ENCODE results near the gene PRKCA.

DNA sequence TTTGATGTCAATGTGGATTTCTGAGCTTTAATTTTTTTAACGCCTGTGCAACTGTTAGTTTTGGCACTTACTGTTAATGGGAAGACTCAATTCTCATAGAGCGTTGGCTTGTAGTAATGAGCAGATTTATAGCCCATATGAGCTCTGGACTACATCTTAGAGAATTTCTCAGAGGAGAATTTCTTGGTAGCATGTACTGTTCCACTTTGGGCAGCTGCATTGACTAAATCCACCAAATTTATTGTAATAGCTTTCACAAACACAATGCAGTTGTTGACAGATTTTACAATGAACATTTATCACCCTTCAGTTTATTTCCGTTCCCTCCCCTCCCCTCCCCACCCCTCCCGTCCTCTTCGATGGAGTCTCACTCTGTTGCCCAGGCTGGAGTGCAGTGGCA, 193.9 kb downstream of the PRKCA start:
- TF ChIP-seq POLR2AphosphoS5 (IDR thresholded peaks at IDR 0.05) (no peak), POLR2A (IDR thresholded peaks at IDR 0.05) (no peak), CTCF (IDR thresholded peaks at IDR 0.05) (no peak)
